H1 (cell line): ENCODE data around the gene PTPRJ. TPM values are rescaled to one million over a fixed set of nuclear protein-coding genes. Genes with fewer than 3 reads are reported as not detected.

ENCODE experiments used
- ASH2L ChIP-seq: fragments of 200-600, 300-600 bp; sonication (generic); IDR thresholded peaks from one replicate; pipeline ENCODE4 v1.7.1; 2017; ENCODE audit warnings: low read length
- TEAD4 ChIP-seq: IDR thresholded peaks from 2 replicates; pipeline ENCODE4 v1.6.1; 2012; ENCODE audit warnings: low read depth, low read length, inconsistent platforms, mixed read lengths
- ZNF274 ChIP-seq: IDR thresholded peaks from 2 replicates; pipeline ENCODE4 v1.7.0; 2012; ENCODE audit warnings: low read length, borderline replicate concordance; ENCODE audit errors: extremely low read depth
- polyA plus RNA-seq, 7 experiments: library from polyadenylated mRNA; depleted of rRNA in 3 of 7; stranded (reverse) in 5 of 7; unstranded in 2 of 7; fragments of >200 nt in 5 of 7; fragments of 200-250 nt in 2 of 7; gene quantifications; 1 replicate in 5 of 7; 2 replicates in 1 of 7; 4 replicates in 1 of 7; pipeline versions ENCODE4 v1.2.1 to v1.2.3, GENCODE V29; 2011 to 2013; ENCODE audit warnings: missing spikeins in 2 of 7, mixed read lengths in 2 of 7
- total RNA-seq: library from RNA; stranded (reverse); fragmentation: NEBNext Ultra II Directional; extraction: Animal tissue kit (Norgen Biotek cat#: 25700); gene quantifications from 2 replicates; pipeline ENCODE4 v1.2.1, GENCODE V29; 2021

PTPRJ gene
- total and polyA plus RNA-seq, 2 of the 8 experiments (the other 6 are each of a cell fraction or from before 2014, with no cell fraction given): 4.4 to 22.6 TPM

DNA sequence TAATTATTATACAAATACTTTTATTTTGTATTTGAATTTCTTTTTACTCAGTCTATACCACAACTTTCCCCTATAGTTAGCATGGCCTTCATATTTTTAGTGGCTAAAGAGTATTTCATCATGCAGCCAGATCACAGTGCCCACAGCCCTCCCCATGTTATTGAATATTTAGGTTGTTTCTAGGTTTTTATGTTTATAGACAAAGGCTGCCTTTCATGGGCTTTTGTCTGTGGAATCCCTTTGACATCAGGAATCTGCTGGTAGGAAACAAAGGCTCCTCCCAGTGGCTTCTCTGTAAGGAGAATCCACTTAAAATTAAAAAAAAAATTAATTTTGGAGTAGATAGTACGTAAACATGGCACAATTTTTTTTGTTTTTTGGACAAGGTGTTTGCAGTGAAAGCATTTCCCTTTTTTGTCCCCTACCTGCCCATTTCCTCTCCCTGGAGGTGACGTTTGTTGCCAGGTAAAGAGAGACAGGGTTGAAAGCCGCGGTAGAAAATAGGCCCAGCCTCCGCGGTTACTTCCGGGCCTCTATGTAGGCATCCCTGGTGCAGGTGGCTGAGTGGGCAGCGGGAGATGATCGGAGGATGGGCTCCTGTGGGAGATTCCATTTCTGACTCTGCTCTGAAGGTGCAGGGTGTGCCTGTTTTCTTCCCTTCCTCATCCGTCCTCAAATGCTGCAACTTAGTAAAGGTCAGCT lies 154.0 kb downstream of the PTPRJ start (continued):
- no peak for TF ChIP-seq ZNF274
- peak; percentile 25 for TF ChIP-seq ASH2L
- TF ChIP-seq TEAD4: no peak
